Prostate gland (tissue), 2 donors: Measurements from ENCODE around the gene COL23A1. TPM values are rescaled to one million over a fixed set of nuclear protein-coding genes. Genes with fewer than 3 reads are reported as not detected.

Experiments
- DNase-seq: peaks from one replicate; pipeline ENCODE4 v3.0.0-alpha.2; 2019; ENCODE audit warnings: low spot score
- H3K27ac ChIP-seq, 2 donors: fragments of 200-600 bp; sonication (generic); 2 replicates each; pipeline ENCODE4 v1.5.1; 2017 to 2019
- H3K27me3 ChIP-seq: fragments of 200-600 bp; sonication (generic); replicated peaks from 2 replicates; pipeline ENCODE4 v1.5.1; 2019; ENCODE audit not compliant: insufficient read depth
- H3K36me3 ChIP-seq, 2 donors: fragments of 200-600 bp; sonication (generic); 1 replicate in 1 of 2; 2 replicates in 1 of 2; pipeline versions ENCODE4 v1.5.1 to v1.8.1; 2017 to 2019
- H3K4me1 ChIP-seq: fragments of 200-600 bp; sonication (generic); replicated peaks from 2 replicates; pipeline ENCODE4 v1.5.1; 2019
- H3K4me3 ChIP-seq, 2 donors: fragments of 200-600 bp; sonication (generic); 2 replicates each; pipeline ENCODE4 v1.5.1; 2017 to 2019
- H3K9me3 ChIP-seq: fragments of 200-600 bp; sonication (generic); 2 replicates; pipeline ENCODE4 v1.5.1; 2017
- POLR2A ChIP-seq: fragments of 450-650 bp; IDR thresholded peaks from one replicate; pipeline ENCODE4 v1.6.1; 2016; ENCODE audit warnings: antibody characterized with exemption, mild to moderate bottlenecking
- POLR2AphosphoS5 ChIP-seq: sonication (generic); formaldehyde crosslinking; IDR thresholded peaks from one replicate; pipeline ENCODE4 v1.6.1; 2017; ENCODE audit warnings: antibody characterized with exemption
- WGBS: methylation state at CpG from one replicate; pipeline ENCODE4 v1.1.5; 2018; 5-methylcytosine and 5-hydroxymethylcytosine counted together
- intact Hi-C: fragments of 100-400 bp; cut with DNase I; formaldehyde crosslinking; loops from one replicate; pipeline ENCODE4 v1.14.2; 2022
- total RNA-seq, 2 donors: library from RNA; depleted of rRNA; stranded (reverse); fragments of >200 nt; gene quantifications; one replicate each; pipeline ENCODE4 v1.1.0, GENCODE V29; 2016
- TF ChIP-seq, protein P1 (sequence below), 4 experiments: fragments of 200-600 bp in 2 of 4; fragments of 450-650 bp in 2 of 4; sonication (generic) in 2 of 4; IDR thresholded peaks; 1 replicate in 3 of 4; 2 replicates in 1 of 4; pipeline ENCODE4 v1.5.1; 2016 to 2019; ENCODE audit warnings: antibody characterized with exemption in 4 of 4, mild to moderate bottlenecking in 2 of 4, moderate library complexity in 2 of 4

COL23A1 gene
- total RNA-seq, 2 donors from 2014 or later, result 2.7 to 6.1 TPM

DNA sequence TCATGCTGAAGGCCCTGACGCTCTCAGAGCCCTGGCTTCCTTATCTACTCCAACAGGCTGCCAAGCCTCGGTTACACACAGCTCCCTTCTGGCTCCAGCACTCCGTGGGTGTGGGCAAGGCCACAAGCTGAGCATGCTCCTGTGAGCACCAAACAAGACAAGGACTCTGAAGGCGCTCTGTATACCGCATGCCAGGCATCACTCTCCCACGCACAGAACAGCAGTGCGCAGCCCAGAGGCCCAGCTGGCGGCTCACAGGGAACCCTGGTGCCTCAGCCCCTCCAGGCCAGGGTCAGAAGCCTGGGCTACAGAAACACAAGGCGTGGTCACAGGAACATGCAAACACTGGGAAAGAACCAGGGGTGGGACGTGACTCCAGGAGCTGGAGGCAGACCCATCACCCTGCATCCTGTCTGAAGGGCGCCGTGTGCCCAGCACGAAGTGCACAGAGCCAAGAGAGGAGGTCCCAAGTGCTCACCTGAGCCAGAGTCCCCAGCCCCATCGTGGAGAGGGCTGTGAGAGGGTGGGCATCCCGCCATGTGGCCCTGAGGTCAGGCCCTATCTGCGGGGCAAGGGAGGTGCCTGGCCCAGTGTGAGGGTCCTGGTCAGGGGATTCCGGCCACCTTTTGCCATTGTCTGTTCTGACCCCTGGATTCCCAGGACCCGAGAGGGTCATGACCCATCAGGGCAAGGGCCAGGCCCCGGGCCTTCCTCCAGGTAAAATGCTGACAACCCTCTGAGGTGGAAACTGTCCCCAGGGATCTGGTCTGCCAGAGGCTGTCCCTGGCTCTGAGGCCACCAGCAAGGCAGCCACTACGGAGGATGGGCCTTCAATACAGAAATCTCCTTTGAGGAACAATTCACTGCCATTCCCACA is 54.7 kb downstream of the COL23A1 start:
- Histone ChIP-seq H3K27ac (no peak overlapping the region), H3K9me3 (no peaks in the 10 kb centered on the region), H3K36me3 (no peaks in the 10 kb centered on the region), H3K4me3 (no peak overlapping the region), H3K4me1 (no peaks in the 10 kb centered on the region), H3K27me3 (no peaks in the 10 kb centered on the region)
- TF ChIP-seq, protein P1, sequence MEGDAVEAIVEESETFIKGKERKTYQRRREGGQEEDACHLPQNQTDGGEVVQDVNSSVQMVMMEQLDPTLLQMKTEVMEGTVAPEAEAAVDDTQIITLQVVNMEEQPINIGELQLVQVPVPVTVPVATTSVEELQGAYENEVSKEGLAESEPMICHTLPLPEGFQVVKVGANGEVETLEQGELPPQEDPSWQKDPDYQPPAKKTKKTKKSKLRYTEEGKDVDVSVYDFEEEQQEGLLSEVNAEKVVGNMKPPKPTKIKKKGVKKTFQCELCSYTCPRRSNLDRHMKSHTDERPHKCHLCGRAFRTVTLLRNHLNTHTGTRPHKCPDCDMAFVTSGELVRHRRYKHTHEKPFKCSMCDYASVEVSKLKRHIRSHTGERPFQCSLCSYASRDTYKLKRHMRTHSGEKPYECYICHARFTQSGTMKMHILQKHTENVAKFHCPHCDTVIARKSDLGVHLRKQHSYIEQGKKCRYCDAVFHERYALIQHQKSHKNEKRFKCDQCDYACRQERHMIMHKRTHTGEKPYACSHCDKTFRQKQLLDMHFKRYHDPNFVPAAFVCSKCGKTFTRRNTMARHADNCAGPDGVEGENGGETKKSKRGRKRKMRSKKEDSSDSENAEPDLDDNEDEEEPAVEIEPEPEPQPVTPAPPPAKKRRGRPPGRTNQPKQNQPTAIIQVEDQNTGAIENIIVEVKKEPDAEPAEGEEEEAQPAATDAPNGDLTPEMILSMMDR (IDR thresholded peaks at IDR 0.05), result no peak
- no peak for DNase-seq
- 83% methylated on average over 18 of the region's 20 CpGs for WGBS
- intact Hi-C loops, result no loop called here

DNA sequence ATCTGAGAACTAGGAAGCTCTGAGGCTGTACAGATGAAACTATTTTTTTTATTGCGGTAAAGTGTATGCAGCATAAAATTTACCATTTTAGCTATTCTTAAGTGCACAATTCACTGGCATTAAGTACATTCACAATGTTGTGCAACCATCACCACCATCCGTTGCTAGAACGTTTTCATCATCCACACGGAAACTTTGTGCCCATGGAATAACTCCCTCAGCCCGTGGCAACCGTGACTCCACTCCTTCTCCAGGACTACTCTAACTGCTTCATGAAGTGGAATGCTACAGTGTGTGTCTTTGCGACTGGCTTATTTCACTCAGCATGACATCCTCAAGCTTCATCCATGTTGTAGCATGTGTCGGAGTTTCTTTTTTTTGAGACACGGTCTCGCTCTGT is 57.1 kb downstream of the COL23A1 start:
- DNase-seq, result no peak
- Histone ChIP-seq H3K27ac (no peak overlapping the region), H3K4me1 (no peaks in the 10 kb centered on the region), H3K27me3 (no peaks in the 10 kb centered on the region), H3K9me3 (no peaks in the 10 kb centered on the region), H3K36me3 (no peaks in the 10 kb centered on the region), H3K4me3 (no peak overlapping the region)
- intact Hi-C loops, result no loop called here
- WGBS, result 95% methylated on average over 10 of the region's 10 CpGs
- TF ChIP-seq POLR2A (no peak), POLR2AphosphoS5 (no peak)
- TF ChIP-seq, protein P1 (IDR thresholded peaks at IDR 0.05), result no peak

DNA sequence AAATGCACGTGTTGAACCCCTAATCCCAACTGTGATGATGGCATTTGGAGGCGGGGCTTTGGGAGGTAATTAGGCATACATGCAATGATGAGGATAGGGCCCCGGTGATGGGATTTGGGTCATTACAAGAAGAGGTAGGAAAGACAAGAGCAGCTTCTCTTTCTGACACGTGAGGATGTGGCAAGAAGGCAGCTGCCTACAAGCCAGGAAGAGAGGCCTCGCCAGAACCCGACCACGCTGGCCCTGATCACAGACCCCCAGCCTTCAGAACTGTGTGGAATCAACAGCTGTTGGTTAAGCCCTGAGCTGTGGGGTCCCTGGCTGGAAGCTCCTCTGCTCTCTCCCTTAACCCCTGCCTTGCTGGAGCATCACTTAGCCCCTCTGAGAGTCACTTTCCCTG is 57.5 kb downstream of the COL23A1 start:
- Histone ChIP-seq H3K36me3 (no peaks in the 10 kb centered on the region), H3K27ac (no peak overlapping the region), H3K4me3 (no peak overlapping the region), H3K9me3 (no peaks in the 10 kb centered on the region), H3K4me1 (no peaks in the 10 kb centered on the region), H3K27me3 (no peaks in the 10 kb centered on the region)
- TF ChIP-seq POLR2AphosphoS5 (no peak), POLR2A (no peak)
- TF ChIP-seq, protein P1 (IDR thresholded peaks at IDR 0.05), result no peak
- intact Hi-C loops, result no loop called here
- WGBS, result 69% methylated on average over 7 of the region's 7 CpGs
- no peak for DNase-seq

DNA sequence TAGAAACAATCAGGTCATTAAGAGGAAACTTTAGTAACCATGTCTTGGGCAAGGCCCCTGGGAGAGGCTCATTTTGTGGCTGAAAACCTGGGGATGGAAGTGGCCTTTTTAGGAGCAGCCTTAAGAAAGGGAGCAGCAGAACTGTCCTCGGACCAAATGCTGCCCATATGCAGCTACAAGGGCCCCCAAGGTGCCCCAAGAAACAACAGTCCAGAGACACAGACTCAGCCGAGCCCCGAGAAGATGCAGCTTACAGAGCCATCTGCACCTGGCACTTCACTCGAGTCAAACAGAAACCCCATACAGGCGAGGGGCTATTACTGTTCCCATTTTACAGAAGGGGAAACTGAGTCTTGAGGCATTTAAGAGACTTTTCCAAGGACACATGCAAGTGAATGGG is 58.0 kb downstream of the COL23A1 start:
- Histone ChIP-seq H3K27me3 (no peaks in the 10 kb centered on the region), H3K4me1 (no peaks in the 10 kb centered on the region), H3K4me3 (no peak overlapping the region), H3K9me3 (no peaks in the 10 kb centered on the region), H3K36me3 (no peaks in the 10 kb centered on the region), H3K27ac (no peak overlapping the region)
- TF ChIP-seq, protein P1 (IDR thresholded peaks at IDR 0.05), result no peak
- no peak for TF ChIP-seq POLR2A
- no peak for TF ChIP-seq POLR2AphosphoS5
- intact Hi-C loops, result no loop called here
- 92% methylated on average over 5 of the region's 5 CpGs for WGBS
- DNase-seq, result no peak

DNA sequence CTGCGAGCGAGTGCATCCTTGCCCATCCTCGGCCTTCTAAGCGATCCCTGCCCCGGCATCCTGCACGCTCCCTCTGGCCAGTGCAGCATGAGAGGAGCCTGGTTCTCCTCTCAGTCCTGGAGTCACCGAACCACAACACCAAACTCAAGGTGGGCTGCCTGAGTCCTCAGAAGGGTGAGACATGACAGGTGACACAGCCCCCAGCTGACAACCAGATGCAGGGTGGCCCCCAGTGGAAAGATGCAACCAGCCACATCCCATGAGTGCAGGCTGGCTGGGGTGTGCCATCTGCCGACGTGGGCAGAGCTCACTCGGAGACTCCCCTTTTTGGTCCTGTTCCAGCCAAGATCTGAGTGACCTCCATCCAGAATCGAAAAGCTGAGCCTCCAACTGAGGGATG is 58.4 kb downstream of the COL23A1 start:
- no peaks in the 10 kb centered on the region for H3K9me3 ChIP-seq
- no peak for DNase-seq
- H3K4me3 ChIP-seq, result no peak overlapping the region
- H3K36me3 ChIP-seq, result no peaks in the 10 kb centered on the region
- WGBS, result 88% methylated on average over 11 of the region's 11 CpGs
- H3K4me1 ChIP-seq, result no peaks in the 10 kb centered on the region
- TF ChIP-seq, protein P1 (IDR thresholded peaks at IDR 0.05), result no peak
- no peak for TF ChIP-seq POLR2A
- TF ChIP-seq POLR2AphosphoS5, result no peak
- no peaks in the 10 kb centered on the region for H3K27me3 ChIP-seq
- intact Hi-C loops, result no loop called here
- no peak overlapping the region for H3K27ac ChIP-seq
